GM21447 (cell line): ENCODE data around the gene GALNT18.

Source experiments
- ATAC-seq: cut with Tn5 transposase; IDR thresholded peaks from one replicate; pipeline ENCODE4 v1.9.1; 2021; ENCODE audit not compliant: unreplicated experiment

GALNT18 gene

GRCh38 chr11:11502263-11502861 is 119.4 kb downstream of the GALNT18 start:
- ATAC-seq = no peak

- no peak for ATAC-seq
Observed at GRCh38 chr11:11501546-11502262, 120.1 kb downstream of the GALNT18 start.

GRCh38 chr11:11500744-11501487 is 120.9 kb downstream of the GALNT18 start:
- no peak for ATAC-seq

GRCh38 chr11:11499300-11499699 is 122.5 kb downstream of the GALNT18 start:
- no peak for ATAC-seq

GRCh38 chr11:11498195-11498594 is 123.6 kb downstream of the GALNT18 start:
- ATAC-seq = no peak

- no peak for ATAC-seq
Observed at GRCh38 chr11:11496879-11497278, 124.9 kb downstream of the GALNT18 start.

GRCh38 chr11:11494348-11494747 is 127.5 kb downstream of the GALNT18 start:
- no peak for ATAC-seq

GRCh38 chr11:11493698-11494097 is 128.1 kb downstream of the GALNT18 start:
- ATAC-seq = no peak

- ATAC-seq = no peak
Observed at GRCh38 chr11:11491589-11491988, 130.2 kb downstream of the GALNT18 start.

GRCh38 chr11:11491014-11491413 is 130.8 kb downstream of the GALNT18 start:
- no peak for ATAC-seq

GRCh38 chr11:11486423-11486822 is 135.4 kb downstream of the GALNT18 start:
- no peak for ATAC-seq

- no peak for ATAC-seq
Observed at GRCh38 chr11:11486002-11486401, 135.8 kb downstream of the GALNT18 start.

GRCh38 chr11:11483627-11484026 is 138.2 kb downstream of the GALNT18 start:
- ATAC-seq = no peak

- ATAC-seq = no peak
Observed at GRCh38 chr11:11482730-11483129, 139.1 kb downstream of the GALNT18 start.

- no peak for ATAC-seq
Observed at GRCh38 chr11:11481371-11481770, 140.4 kb downstream of the GALNT18 start.

- no peak for ATAC-seq
Observed at GRCh38 chr11:11480971-11481370, 140.8 kb downstream of the GALNT18 start.

GRCh38 chr11:11478687-11479086 is 143.1 kb downstream of the GALNT18 start:
- ATAC-seq = no peak

GRCh38 chr11:11477695-11478420 is 143.9 kb downstream of the GALNT18 start:
- ATAC-seq = no peak

GRCh38 chr11:11476971-11477645 is 144.7 kb downstream of the GALNT18 start:
- no peak for ATAC-seq

- ATAC-seq = no peak
Observed at GRCh38 chr11:11476499-11476898, 145.3 kb downstream of the GALNT18 start.

- ATAC-seq = no peak
Observed at GRCh38 chr11:11472106-11472505, 149.7 kb downstream of the GALNT18 start.
